Measurements from ENCODE around the gene IZUMO4.

GRCh38 chr19:2051773-2052704 lies 44.7 kb upstream of the IZUMO4 start:
- TF ChIP-seq EZH2 (IDR thresholded peaks at IDR 0.05; ENCODE audit: borderline replicate concordance, insufficient read depth, low read depth, low read length, poor library complexity, severe bottlenecking) (no peak), CTCF (IDR thresholded peaks at IDR 0.05) (no peak)

All from B cell (primary cell).